GM19324 (cell line): ENCODE measurements around the gene SEMA3C.

Source experiments
- ATAC-seq: cut with Tn5 transposase; IDR thresholded peaks from one replicate; pipeline ENCODE4 v1.9.1; 2021; ENCODE audit warnings: mild to moderate bottlenecking, moderate library complexity; ENCODE audit not compliant: unreplicated experiment, low FRiP score

The SEMA3C gene

GRCh38 chr7:80890426-80891258 lies 28.2 kb downstream of the SEMA3C start:
- no peak for ATAC-seq

DNA sequence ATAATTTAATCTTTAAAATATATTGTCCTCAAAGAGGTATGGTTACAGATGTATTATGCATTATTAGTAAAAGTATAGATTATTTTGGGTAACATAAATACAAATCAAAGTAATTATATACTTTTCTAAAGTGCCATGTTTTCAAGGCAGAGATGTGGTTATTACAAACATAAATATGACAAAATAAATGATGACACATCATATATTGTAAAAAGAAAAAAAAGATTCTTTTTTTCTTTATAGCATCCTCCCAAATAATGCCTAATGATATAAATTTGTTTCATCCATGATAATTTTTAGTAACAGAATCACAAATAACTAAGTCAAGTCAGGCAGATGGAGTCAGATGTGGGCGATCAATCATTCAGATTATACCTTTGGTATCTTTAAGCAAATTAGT lies 29.3 kb downstream of the SEMA3C start:
- ATAC-seq: no peak

GRCh38 chr7:80885757-80886156 lies 33.1 kb downstream of the SEMA3C start:
- ATAC-seq: no peak

DNA sequence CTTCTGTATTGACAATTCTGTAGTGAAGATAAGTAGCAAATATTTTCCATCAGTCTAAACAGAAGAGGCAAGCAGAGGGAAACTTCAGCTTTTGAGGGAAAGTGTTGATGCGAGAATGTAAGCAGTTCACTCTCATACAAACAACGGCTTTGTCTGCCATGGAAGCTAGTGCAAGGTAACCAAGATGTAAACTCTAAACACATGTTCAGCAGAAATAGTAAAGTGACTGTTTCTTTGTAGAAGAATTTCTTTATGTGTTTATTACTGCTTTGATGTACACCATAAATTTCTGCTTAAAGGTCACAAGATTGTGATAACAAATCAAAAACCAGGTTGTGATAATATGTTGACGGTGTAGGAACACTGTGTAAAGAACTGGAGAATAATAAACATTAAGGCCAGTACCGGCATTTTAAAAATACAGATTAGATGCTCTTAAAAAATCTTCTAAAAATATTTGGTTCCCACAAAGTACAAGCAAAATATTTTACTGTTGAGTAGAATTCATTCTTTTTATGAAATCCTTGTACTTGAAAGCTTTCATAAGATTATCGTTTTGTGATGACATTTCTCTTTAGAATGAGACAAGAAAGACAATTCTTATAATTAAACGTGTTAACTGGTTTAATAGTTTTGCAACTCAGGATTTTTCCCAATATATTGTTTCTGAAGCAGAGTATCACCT lies 34.2 kb downstream of the SEMA3C start:
- no peak for ATAC-seq

GRCh38 chr7:80883154-80884025 lies 35.5 kb downstream of the SEMA3C start:
- ATAC-seq: no peak

DNA sequence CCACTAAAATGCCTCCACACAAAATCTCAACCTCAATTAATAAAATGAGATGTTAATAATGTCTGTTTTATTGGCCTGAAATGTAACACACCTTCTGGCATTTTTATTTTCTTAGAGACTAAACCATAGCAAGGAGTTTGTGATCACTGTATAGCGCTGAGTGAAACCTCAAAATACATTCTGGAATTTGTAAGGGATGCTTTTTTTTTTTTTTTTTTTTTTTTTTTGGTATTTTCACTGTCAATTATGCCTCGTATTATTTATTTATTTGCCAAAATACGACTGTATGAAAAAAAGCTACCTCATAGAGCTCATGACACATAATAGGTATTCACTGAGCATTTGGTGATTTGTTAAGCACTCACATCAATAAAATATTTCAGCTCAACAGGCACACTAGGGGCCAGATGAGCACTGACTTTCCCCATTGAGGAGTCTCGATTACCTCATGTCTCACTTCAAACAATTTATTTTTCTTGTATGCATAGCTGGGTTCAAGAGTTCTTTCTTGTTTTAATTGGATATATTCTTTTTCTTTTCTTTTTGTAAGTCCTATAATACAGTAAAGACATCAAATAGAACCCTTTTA lies 36.5 kb downstream of the SEMA3C start:
- no peak for ATAC-seq

DNA sequence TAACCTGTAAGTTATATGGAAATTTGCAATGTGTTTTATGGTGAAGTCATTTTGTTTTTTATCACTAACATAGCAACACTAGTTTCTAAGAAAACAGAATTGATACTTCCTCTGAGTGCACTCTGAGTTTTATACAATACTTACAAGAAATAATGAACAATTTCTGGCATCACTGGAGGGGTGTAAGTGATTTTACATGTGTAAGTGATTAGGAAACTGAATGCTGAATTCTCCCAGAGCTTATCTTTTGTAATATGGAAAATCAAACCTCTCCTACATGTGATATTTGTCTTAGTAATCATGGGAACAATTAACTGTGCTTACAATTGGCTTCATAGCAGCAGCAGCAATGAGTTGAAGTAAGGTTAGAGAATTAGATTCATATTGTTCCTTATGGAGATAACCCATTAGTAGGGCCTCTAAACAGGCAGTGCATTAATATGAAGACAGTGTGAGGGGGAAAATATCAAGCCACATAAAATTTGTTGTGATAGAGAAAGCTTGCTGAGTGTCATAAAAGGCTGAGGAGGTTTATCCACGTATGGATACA lies 37.4 kb downstream of the SEMA3C start:
- ATAC-seq: no peak

- ATAC-seq: no peak
Measured at GRCh38 chr7:80879849-80880248, 39.0 kb downstream of the SEMA3C start.

- no peak for ATAC-seq
Measured at GRCh38 chr7:80876894-80877414, 41.9 kb downstream of the SEMA3C start.

- no peak for ATAC-seq
Measured at GRCh38 chr7:80875537-80876120, 43.2 kb downstream of the SEMA3C start.

DNA sequence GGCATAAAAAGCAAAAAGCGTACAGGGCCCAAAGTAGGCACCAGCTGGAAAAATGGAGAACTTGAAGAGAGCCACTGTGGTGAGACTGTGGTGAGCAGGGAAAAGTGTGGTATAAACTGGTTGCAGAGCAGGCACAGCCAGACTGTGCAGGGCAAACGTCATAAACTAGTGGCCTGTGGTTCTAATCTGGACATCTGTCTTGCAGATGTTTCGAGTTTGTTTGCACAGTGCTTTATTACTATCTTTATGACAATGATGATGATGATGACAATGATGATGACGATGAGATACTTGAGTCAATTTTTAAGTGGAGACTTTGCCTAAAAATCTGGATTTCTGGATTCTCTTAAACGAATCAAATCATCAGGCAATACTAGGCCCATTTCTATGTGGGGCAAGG lies 45.7 kb downstream of the SEMA3C start:
- ATAC-seq: no peak

DNA sequence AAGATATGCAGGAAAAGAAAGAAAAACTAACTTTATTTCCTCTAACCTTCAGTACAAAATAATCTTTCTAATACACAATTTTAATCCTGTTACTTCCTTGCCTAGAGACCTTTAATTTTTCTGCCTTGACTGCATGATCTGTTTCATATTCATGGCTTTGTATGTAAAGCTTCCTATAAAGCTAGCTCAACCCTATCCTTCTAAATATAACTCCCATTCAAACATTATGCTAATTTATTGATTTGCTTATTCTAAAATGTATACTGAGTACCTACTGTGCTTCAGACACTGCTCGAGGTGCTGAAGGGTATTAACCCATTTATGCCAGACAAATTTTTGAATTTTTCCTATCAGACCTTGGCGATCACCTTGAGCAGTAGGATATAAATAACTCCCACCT lies 47.6 kb downstream of the SEMA3C start:
- no peak for ATAC-seq

DNA sequence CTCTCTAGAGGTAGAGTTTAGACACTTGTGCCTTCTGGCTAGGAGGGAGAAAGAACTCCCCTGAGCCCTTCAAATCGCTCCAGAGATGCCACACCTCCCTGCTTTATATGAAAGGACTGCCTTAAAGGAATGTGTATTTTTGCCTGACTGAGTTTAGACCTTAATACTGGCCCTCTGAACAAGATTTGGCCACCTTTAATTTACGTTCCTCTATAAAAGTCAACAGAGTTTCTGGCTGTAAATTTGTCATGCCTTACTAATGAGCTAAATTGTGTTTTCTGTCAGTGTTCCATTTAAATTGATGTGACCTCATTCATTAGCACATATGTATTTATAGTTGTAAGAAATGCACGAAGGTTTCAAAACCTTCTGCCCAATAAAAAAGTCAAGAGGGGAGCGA lies 48.0 kb downstream of the SEMA3C start:
- no peak for ATAC-seq

GRCh38 chr7:80869821-80870751 lies 48.8 kb downstream of the SEMA3C start:
- no peak for ATAC-seq

GRCh38 chr7:80869106-80869784 lies 49.6 kb downstream of the SEMA3C start:
- ATAC-seq: no peak

DNA sequence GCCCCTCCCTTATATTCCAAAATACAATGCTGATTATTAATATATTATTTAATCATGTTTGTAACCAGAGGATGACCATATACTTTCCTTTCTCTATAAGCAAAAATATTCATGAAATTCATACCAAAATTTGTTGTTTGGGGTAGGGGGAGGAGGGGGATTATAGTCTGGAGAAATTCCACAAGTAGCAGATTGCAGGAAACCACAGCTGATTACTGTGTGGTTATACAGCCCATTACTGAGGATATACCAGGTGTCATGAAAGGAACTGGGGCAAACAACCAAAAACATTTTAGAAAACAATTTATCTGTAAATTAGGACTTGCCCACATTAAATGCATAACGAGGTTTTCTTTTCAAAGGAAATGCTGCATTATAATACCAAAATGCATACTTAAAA lies 50.3 kb downstream of the SEMA3C start:
- ATAC-seq: no peak

DNA sequence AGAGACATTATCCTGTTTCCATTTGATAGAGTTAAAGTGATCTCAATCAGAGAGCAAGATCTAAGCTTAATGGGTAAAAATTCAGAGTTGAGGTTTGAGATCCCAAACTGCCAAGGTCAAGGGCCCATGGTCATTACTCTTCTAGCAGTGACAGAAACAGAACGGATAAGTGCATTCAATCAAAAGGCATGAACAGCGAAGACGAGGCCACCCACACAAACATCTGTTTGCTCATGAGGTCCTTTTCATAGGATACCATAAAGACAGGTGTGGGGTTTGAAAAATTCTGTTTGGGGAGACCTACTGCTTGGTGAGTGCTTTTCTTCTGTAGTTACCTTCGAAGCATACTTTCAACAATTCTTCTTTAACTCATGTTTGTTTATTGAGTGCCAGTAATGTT lies 58.3 kb downstream of the SEMA3C start:
- no peak for ATAC-seq

DNA sequence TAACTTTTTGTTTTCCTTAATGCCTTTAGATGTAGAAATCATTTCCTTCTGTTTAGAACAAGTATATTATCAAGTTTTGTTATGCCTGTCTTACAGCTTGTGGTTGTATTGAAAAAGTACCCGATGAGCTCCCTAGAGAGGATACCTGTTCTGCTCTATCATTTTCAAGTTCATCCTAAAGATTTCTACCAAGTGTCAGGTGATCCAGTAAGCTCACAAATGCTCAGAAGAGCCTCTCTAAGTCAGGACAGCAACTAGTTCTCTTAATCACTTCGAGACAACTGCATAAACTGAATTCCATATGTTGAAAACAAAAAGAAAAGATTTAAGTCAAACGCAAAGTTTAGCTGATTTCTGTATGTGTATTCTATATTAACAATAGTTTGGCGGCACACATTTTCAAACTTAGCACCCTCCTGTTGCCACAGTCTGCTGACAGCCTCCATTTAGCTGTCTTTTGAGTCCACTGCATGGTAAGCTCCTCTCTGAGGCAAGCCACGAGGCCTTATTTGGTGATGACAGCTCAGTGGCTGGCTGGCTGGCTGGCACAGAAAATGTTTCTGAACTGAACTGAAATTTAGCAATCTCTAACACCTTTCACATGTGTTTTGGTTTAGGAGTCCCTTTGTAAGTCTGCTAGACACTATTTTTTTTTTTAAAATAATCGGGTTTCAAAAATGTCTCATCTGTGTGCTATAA lies 59.4 kb downstream of the SEMA3C start:
- no peak for ATAC-seq
